IPS-NIHi7 (cell line): Measurements from ENCODE around the gene ZNF747.
A peak's percentile ranks its signal among the peaks of the same experiment; 100 is the strongest.
"Not testable (repeated sequence)": the region's sequence is repeated elsewhere in the genome, so short reads cannot be mapped to it uniquely, and the experiment has no call there.

Experiments
- DNase-seq: peaks from one replicate; pipeline ENCODE4 v3.0.0; 2012; ENCODE audit warnings: mixed read lengths; ENCODE audit errors: extremely low spot score

The ZNF747 gene

GRCh38 chr16:30535106-30535776 is 583 bp upstream of the ZNF747 start:
- no peak for DNase-seq

GRCh38 chr16:30533748-30534367 is 800 bp downstream of the ZNF747 start:
- DNase-seq, result no peak

GRCh38 chr16:30533146-30533522 is 1.5 kb downstream of the ZNF747 start:
- no peak for DNase-seq

GRCh38 chr16:30532285-30533145 is 2.1 kb downstream of the ZNF747 start:
- DNase-seq, result no peak

GRCh38 chr16:30530163-30531037 is 4.3 kb downstream of the ZNF747 start:
- no peak for DNase-seq

GRCh38 chr16:30528799-30529457 is 5.7 kb downstream of the ZNF747 start:
- no peak for DNase-seq

- peak; percentile 35 for DNase-seq
Measured at GRCh38 chr16:30527635-30528178, 7.0 kb downstream of the ZNF747 start.

GRCh38 chr16:30526823-30527634 is 7.6 kb downstream of the ZNF747 start:
- DNase-seq, result peak; percentile 98

- DNase-seq, result peak; percentile 80
Measured at GRCh38 chr16:30526137-30526822, 8.4 kb downstream of the ZNF747 start, which contains the start of gene ZNF768. TSS of gene ZNF768 (minus strand) at chr16:30526566. CDS start at chr16:30526413, 153 bp downstream.

GRCh38 chr16:30525844-30526136 is 8.9 kb downstream of the ZNF747 start:
- no peak for DNase-seq

GRCh38 chr16:30524575-30525568 is 9.8 kb downstream of the ZNF747 start:
- no peak for DNase-seq

- no peak for DNase-seq
Measured at GRCh38 chr16:30523768-30524574, 10.7 kb downstream of the ZNF747 start.

GRCh38 chr16:30522702-30523463 is 11.8 kb downstream of the ZNF747 start:
- DNase-seq, result not testable (repeated sequence)

GRCh38 chr16:30521873-30522641 is 12.6 kb downstream of the ZNF747 start:
- no peak for DNase-seq

GRCh38 chr16:30521476-30521872 is 13.2 kb downstream of the ZNF747 start:
- no peak for DNase-seq
